Activated CD8-positive, alpha-beta memory T cell treated with anti-CD3 and anti-CD28 coated beads for 1 hour (primary cell): ENCODE data around the gene PROK1.

Source experiments
- DNase-seq, 2 donors: peaks; one replicate each; pipeline ENCODE4 v3.0.0-alpha.2; 2020; ENCODE audit warnings: low read depth in 1 of 2; ENCODE audit errors: extremely low read depth in 1 of 2

The PROK1 gene

DNA sequence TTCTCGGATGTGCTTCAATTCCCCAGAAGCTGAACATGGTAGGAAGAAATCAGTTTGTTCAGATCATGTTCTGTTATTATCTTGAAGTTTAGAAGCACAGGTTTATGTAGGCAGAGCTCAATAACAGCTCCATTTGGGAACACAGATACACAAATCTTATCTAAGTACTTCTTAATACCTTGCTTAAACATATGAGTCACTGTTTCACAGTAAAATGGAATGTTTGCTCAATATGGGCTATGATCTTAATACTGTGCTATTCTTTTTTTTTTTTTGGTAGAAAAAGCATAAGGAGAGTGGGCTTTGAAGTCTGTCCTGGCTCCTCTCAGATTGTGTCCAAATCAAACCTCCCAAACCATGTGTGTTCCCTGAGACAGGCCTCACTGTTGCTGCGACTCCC is 13.4 kb downstream of the PROK1 start:
- no peak for DNase-seq

- DNase-seq: no peak
Measured at GRCh38 chr1:110465038-110465813, 14.3 kb downstream of the PROK1 start.

- DNase-seq: no peak
Measured at GRCh38 chr1:110465814-110466380, 14.9 kb downstream of the PROK1 start.

DNA sequence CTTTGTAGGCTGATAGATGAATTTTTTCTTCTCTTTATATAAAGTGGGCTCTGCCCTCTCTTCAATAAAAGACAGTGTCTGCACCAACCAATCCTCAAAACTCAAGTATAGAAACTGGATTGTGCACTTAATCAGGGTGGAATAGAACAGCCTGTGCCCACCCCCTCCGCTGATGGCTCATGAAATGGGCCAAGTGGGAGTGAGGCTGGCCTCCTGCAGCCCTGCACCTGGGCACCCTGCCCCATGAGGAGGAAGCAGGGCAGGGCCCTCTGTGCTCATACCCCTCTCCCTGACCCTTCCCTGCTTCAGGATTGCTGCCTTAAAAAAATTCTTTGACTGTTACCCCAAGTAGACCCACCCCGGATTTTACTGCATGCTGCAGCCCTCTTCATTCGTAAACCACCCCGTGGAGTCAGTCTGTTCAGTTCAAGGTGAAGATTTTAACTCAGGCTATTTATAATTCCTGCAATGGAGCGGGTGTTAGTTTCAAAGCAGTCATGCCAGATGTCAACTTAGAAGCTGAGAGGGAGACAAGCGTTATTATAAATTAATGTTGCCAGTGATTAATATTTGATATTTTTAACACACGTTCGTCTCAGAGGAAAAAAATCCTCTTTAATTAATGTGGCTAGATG is 15.8 kb downstream of the PROK1 start:
- DNase-seq: no peak

- DNase-seq: no peak
Measured at GRCh38 chr1:110471131-110471530, 20.2 kb downstream of the PROK1 start.

DNA sequence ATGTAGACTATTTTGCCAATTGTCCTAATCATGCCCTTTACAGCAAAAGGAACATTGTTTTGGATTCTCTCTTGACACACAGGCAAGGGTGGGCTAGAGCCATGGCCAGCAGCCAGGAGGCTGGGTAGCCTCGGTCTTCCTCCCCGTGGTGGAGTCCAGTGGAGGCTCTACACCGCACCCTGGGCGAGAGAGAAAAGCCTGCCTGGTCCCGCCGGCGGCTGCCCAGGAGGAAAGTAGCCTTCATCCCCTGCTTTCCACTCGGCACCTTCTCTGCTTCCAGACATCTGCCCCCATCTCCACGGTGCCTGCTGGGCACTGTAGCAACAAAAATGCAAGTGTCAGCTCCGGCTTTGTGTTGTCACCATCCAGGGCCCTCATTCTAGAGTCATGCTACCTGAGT is 21.6 kb downstream of the PROK1 start:
- DNase-seq: no peak

DNA sequence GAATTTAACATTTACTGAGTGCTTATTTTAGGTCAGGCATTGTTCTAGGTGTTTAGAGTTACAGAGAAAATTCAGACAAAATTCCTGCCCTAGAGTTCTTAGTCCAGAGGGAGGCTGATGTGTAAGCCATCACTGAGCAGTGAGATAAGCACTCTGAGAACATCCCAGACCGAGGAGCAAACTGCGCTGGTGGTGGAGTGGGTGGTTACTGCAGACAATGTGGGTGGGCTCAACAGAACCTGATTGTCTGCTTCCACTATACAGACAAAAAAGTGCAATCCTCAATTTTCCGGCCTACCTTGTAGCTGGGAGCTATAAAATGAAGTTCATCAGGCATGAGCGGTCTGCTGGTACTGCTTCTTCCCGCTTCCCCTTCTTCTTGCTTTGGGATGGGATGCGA is 23.5 kb downstream of the PROK1 start:
- no peak for DNase-seq

DNA sequence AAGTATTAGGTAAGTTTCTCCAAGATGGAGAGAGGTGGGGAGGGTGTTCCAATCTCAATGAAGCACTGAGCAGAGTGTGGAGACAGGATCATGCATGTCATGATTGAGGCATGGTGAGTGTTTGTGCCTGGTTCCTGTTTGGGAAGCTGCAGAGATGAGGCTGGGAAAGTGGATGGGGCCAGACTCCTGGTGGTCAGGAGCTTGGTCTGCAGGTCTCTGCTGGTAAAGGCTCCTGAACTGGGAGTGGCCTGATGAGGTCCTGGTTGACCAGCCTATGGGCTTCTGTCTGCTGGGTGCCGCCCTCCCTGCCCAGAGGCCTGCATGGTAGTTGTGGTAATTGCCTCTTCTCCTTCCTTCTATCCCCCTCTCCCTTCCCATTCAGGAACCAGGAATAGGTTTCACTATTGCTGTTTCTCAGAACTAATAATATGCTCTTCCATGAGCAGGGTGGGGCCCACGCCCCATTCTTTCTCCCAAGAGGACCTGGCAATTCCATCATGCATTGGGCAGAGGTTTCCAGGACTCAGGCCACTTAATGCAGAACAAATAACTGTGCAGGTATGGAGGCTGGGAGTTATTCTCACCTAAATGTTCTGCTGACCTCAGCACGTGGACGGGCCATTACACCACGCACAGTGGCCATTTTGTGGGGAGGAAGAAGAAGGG is 24.5 kb downstream of the PROK1 start:
- no peak for DNase-seq

DNA sequence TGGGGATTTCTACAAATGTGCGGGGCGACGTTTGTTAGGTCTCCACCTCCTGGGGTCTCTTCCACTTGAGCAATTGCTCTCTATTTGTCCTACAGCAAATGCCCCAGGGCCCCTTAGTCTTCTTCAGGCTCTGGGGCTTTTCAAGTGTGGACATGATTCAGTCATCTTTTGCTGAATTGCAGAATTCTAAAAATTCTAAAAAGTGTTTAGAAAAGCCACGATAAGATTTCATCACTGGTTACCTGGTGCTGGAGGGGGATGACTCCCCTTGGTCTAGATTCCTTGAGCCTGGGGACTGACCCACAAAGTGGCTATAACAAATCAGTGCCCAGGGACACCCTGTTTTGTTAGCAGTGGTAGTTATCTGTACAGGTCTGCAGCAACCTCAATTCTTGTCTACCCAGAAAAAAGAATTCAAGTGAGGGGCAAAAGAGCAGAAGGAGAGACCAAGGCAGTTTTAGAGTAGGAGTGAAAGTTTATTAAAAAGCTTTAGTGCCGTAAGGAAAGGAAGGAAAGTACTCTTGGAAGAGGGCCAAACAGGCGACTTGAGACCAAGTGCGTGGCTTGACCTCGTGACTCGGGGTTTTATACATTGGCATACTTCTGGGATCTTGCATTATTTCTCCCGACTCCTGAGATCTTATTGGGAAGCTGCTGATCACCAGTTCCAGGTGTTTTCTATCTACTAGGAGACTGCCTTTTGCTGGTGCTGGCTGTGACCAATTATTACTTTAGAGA is 25.2 kb downstream of the PROK1 start:
- DNase-seq: no peak

- DNase-seq: no peak
Measured at GRCh38 chr1:110477041-110477440, 26.1 kb downstream of the PROK1 start.

GRCh38 chr1:110477445-110477957 is 26.6 kb downstream of the PROK1 start:
- DNase-seq: no peak

- no peak for DNase-seq
Measured at GRCh38 chr1:110477967-110478640, 27.2 kb downstream of the PROK1 start.

- DNase-seq: no peak
Measured at GRCh38 chr1:110478886-110479285, 27.9 kb downstream of the PROK1 start.

DNA sequence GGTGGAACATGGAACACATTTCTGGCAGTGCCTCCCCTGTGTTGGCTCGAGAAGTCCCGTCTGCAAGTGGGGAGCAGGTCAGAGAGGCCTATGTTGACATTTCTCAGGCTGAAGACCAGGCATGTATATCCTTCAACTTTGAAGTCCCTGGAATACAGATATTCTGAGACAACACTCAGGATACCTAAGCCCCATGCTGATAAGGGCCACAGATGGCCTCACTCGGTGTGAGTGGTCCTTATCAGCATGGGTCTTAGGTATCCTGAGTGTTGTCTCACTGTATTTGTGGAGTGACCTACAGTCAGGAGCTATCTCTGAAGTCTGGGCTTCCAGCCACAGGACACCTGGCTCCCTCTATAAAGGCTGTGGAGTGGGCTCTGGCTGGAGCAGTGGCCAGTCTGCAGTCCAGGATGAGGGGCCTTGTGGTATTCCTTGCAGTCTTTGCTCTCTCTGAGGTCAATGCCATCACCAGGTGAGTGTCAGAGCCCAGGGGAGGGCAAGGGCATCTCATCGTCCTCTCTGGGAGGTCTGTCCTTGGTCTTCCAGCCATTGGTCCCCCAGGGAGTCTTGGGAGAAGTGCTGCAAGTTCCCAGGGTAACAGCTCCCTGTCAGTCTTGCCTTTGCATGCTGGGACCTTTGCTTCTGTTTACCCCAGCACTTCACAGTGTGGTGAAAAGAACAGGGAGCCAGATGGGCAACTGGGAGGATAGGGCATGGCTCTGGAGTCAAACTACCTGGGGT is 29.6 kb downstream of the PROK1 start:
- no peak for DNase-seq

GRCh38 chr1:110481968-110482623 is 31.1 kb downstream of the PROK1 start:
- no peak for DNase-seq

DNA sequence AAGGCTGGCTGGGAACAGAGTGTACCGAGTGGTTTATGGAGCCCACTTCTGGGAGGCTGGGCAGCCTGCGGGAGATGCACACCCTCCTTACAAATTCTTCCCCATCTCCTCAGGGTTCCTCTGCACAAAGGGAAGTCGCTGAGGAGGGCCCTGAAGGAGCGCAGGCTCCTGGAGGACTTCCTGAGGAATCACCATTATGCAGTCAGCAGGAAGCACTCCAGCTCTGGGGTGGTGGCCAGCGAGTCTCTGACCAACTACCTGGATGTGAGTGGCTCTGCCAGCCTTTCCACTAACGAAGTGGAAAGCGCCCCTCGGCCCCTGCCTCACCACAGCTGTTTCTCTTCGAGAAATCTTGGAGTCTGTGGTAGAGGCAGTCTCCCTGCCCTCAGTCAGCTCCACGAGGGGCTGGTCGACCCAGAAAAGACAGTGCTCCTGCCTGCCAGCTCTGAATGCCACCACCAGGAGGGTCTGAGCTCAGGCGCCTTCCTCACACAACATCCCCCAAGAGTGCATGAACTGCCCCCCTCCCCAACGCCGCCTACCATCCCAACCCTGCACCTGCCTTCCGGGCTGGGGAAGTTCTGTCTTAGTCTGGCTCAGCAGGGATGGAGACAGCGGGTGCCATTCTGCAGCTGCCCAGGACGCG is 31.8 kb downstream of the PROK1 start:
- DNase-seq: no peak

- DNase-seq: no peak
Measured at GRCh38 chr1:110483308-110483685, 32.3 kb downstream of the PROK1 start.

DNA sequence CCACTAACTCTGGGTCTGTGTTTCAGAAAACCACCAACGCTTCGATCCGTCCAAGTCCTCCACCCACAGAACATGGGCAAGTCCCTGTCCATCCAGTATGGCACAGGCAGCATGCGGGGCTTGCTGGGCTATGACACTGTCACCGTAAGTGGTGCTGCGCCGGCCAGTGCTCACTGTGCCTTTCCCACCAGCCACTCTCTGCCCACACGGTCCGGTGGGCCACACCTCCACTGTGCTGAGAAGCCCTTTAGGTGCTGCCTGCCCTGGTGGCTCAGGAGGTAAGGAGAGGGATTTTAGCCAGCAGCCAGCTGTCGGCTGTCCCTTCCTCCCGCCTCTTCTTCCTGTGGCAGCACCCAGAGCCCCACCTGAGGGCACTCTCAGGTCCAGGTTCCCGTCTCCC is 33.9 kb downstream of the PROK1 start:
- DNase-seq: no peak

GRCh38 chr1:110485725-110486124 is 34.8 kb downstream of the PROK1 start:
- no peak for DNase-seq
